GM12878 (cell line): ENCODE results near the gene MBD5. TPM values are rescaled to one million over a fixed set of nuclear protein-coding genes. Genes with fewer than 3 reads are reported as not detected.

Experiments
- ATAC-seq: fragments of 200-7000 bp; cut with Tn5 transposase; 3 replicates; pipeline ENCODE4 v1.9.1; 2020; ENCODE audit warnings: mild to moderate bottlenecking, moderate library complexity
- BruUV-seq: library from RNA; stranded (reverse); fragments of 400-500 nt; replicated peaks from 2 replicates; lab custom pipeline; 2021; lab: Mats Ljungman, UMichigan
- CTCF ChIA-PET: fragments of 300-600 bp; sonication (Branson Sonifier 250); formaldehyde crosslinking; extraction: SDS; loops from one replicate; lab custom pipeline; 2021; ENCODE audit warnings: inconsistent platforms; lab: Yijun Ruan, JAX
- POLR2A ChIA-PET: fragments of 350-600 bp; formaldehyde crosslinking; extraction: SDS; loops from one replicate; lab custom pipeline; 2021; ENCODE audit warnings: inconsistent platforms; lab: Charles Lee
- RAD21 ChIA-PET: fragments of 300-600 bp; sonication (Branson Sonifier 250); formaldehyde crosslinking; loops from one replicate; lab custom pipeline; 2023; ENCODE audit warnings: antibody characterized with exemption; ENCODE audit not compliant: unreplicated experiment; lab: Charles Lee
- SMC1A ChIA-PET: fragments of 300-600 bp; sonication (Branson Sonifier 250); formaldehyde crosslinking; loops from one replicate; lab custom pipeline; 2023; ENCODE audit not compliant: unreplicated experiment, uncharacterized antibody; lab: Charles Lee
- DNase-seq: peaks from one replicate; pipeline ENCODE4 v3.0.0-alpha.2; 2011; ENCODE audit warnings: low read depth, low spot score
- FAIRE-seq: peaks from 3 replicates; lab custom pipeline; 2011; peaks lifted over from hg19 to GRCh38; lab: Jason Lieb, UNC
- H2AFZ ChIP-seq: 2 replicates; pipeline ENCODE4 v1.6.0; 2011; ENCODE audit warnings: low read depth, low read length, control low read depth; ENCODE audit not compliant: control insufficient read depth
- H3K27ac ChIP-seq: 2 replicates; pipeline ENCODE4 v1.5.1; 2011; ENCODE audit warnings: control low read depth; ENCODE audit not compliant: control insufficient read depth, insufficient read depth
- H3K27me3 ChIP-seq, 2 experiments: replicated peaks in 1 of 2; 2 replicates each; pipeline versions ENCODE4 v1.6.0 to v1.6.1; 2011; ENCODE audit warnings: low read length in 1 of 2; ENCODE audit not compliant: control insufficient read depth in 2 of 2, insufficient read depth in 2 of 2
- H3K36me3 ChIP-seq, 2 experiments: 2 replicates each; pipeline ENCODE4 v1.5.1; 2011; ENCODE audit warnings: low read length in 1 of 2; ENCODE audit not compliant: control insufficient read depth in 2 of 2, insufficient read depth in 2 of 2
- H3K4me1 ChIP-seq: 2 replicates; pipeline ENCODE4 v1.6.1; 2011; ENCODE audit warnings: mild to moderate bottlenecking, low read length, moderate library complexity, mixed read lengths; ENCODE audit not compliant: control insufficient read depth, insufficient read depth
- H3K4me2 ChIP-seq: 2 replicates; pipeline ENCODE4 v1.6.0; 2011; ENCODE audit warnings: control low read depth; ENCODE audit not compliant: control insufficient read depth, insufficient read depth
- H3K4me3 ChIP-seq: fragments of 200-600 bp; sonication (generic); 2 replicates; pipeline ENCODE4 v1.5.1; 2016
- H3K79me2 ChIP-seq: 2 replicates; pipeline ENCODE4 v1.6.0; 2011; ENCODE audit warnings: low read length; ENCODE audit not compliant: control insufficient read depth, insufficient read depth
- H3K9ac ChIP-seq: 2 replicates; pipeline ENCODE4 v1.8.0; 2011; ENCODE audit warnings: low read length, control low read depth, mixed read lengths; ENCODE audit not compliant: control insufficient read depth, insufficient read depth
- H3K9me3 ChIP-seq: replicated peaks from 3 replicates; pipeline ENCODE4 v1.5.1; 2011; ENCODE audit warnings: mild to moderate bottlenecking, low read length; ENCODE audit not compliant: control insufficient read depth, insufficient read depth
- H4K20me1 ChIP-seq: 2 replicates; pipeline ENCODE4 v1.6.0; 2011; ENCODE audit not compliant: control insufficient read depth, insufficient read depth
- CHD1 ChIP-seq: IDR thresholded peaks from 2 replicates; pipeline ENCODE4 v1.6.1; 2012; ENCODE audit warnings: low read depth, low read length, improper control_type of control experiment
- ESRRA ChIP-seq: IDR thresholded peaks from 2 replicates; pipeline ENCODE4 v1.6.1; 2012; ENCODE audit warnings: mild to moderate bottlenecking, low read length, improper control_type of control experiment
- ETV6 ChIP-seq, 2 experiments: fragments of 450-650 bp in 1 of 2; IDR thresholded peaks in 1 of 2; conservative IDR thresholded peaks in 1 of 2; 2 replicates each; pipeline ENCODE4 v1.6.1; 2014; ENCODE audit warnings: antibody characterized with exemption in 1 of 2, borderline replicate concordance in 1 of 2, low read depth in 1 of 2, mild to moderate bottlenecking in 1 of 2, moderate library complexity in 1 of 2
- HDAC6 ChIP-seq: fragments of 200-600 bp; sonication (generic); IDR thresholded peaks from one replicate; pipeline ENCODE4 v1.8.0; 2017; ENCODE audit warnings: antibody characterized with exemption; ENCODE audit not compliant: unreplicated experiment
- IKZF1 ChIP-seq: fragments of 450-650 bp; conservative IDR thresholded peaks from 2 replicates; pipeline ENCODE4 v1.6.1; 2017; ENCODE audit warnings: antibody characterized with exemption, mild to moderate bottlenecking
- KLF5 ChIP-seq: fragments of 450-650 bp; IDR thresholded peaks from 2 replicates; pipeline ENCODE4 v1.6.1; 2014; ENCODE audit warnings: mild to moderate bottlenecking; ENCODE audit not compliant: partially characterized antibody
- MTA2 ChIP-seq: fragments of 450-650 bp; IDR thresholded peaks from 2 replicates; pipeline ENCODE4 v1.6.1; 2016; ENCODE audit warnings: low read depth, mild to moderate bottlenecking, moderate library complexity
- NBN ChIP-seq: fragments of 450-650 bp; IDR thresholded peaks from 2 replicates; pipeline ENCODE4 v1.6.1; 2016
- NFYB ChIP-seq: IDR thresholded peaks from 2 replicates; pipeline ENCODE4 v1.6.1; 2011; ENCODE audit warnings: low read depth, mild to moderate bottlenecking, low read length, improper control_type of control experiment, moderate library complexity; ENCODE audit not compliant: insufficient read depth
- PAX5 ChIP-seq: IDR thresholded peaks from 2 replicates; pipeline ENCODE4 v1.6.1; 2011; ENCODE audit warnings: low read depth, low read length, borderline replicate concordance
- RAD21 ChIP-seq: IDR thresholded peaks from 2 replicates; pipeline ENCODE4 v1.6.1; 2011; ENCODE audit warnings: mild to moderate bottlenecking, low read depth, low read length, moderate library complexity; ENCODE audit not compliant: insufficient read depth
- RFX5 ChIP-seq: IDR thresholded peaks from 2 replicates; pipeline ENCODE4 v1.6.1; 2011; ENCODE audit warnings: low read depth, low read length, improper control_type of control experiment
- SREBF2 ChIP-seq: IDR thresholded peaks from 2 replicates; pipeline ENCODE4 v1.6.1; 2012; ENCODE audit warnings: mild to moderate bottlenecking, low read length
- YY1 ChIP-seq: IDR thresholded peaks from 2 replicates; pipeline ENCODE4 v1.6.1; 2011; ENCODE audit warnings: low read depth, mild to moderate bottlenecking, low read length
- ZNF384 ChIP-seq: IDR thresholded peaks from 2 replicates; pipeline ENCODE4 v1.6.1; 2012; ENCODE audit warnings: low read depth, mild to moderate bottlenecking, low read length, improper control_type of control experiment, borderline replicate concordance
- WGBS: methylation state at CpG from one replicate; pipeline ENCODE4 v1.1.6; 2016; ENCODE audit warnings: low lambda C conversion rate; ENCODE audit not compliant: insufficient replicate concordance, insufficient coverage; ENCODE audit errors: missing lambda C conversion rate; 5-methylcytosine and 5-hydroxymethylcytosine counted together
- in situ Hi-C: fragments of 300-500 bp; cut with MboI; formaldehyde crosslinking; loops from 9 replicates; pipeline ENCODE4 v1.14.3; 2018; ENCODE audit warnings: mixed read lengths
- intact Hi-C: fragments of 100-400 bp; cut with micrococcal nuclease; formaldehyde crosslinking; loops from one replicate; pipeline ENCODE4 v1.14.2; 2022; ENCODE audit not compliant: unreplicated experiment
- polyA plus RNA-seq, 11 experiments: library from polyadenylated mRNA; depleted of rRNA in 4 of 11; unstranded in 6 of 11; stranded (reverse) in 5 of 11; fragments of >200 nt; fragmentation: Nextera tagmentation in 4 of 11; fragmentation: Illumina TruSeq in 1 of 11; extraction: Ambion mirVana in 4 of 11; extraction: Trizol in 1 of 11; gene quantifications; 1 replicate in 1 of 11; 2 replicates in 10 of 11; pipeline versions ENCODE4 v1.2.1 to v1.2.3, GENCODE V29; 2011 to 2016; ENCODE audit warnings: inconsistent platforms in 2 of 11, missing spikeins in 2 of 11, low read depth in 1 of 11
- total RNA-seq, 4 experiments: library from RNA; depleted of rRNA in 3 of 4; stranded (reverse); fragments of >200 nt in 3 of 4; fragmentation: Illumina TruSeq in 1 of 4; extraction: Trizol in 1 of 4; gene quantifications; 2 replicates each; pipeline versions ENCODE4 v1.2.1 to v1.2.3, GENCODE V29; 2013 to 2021
- TF ChIP-seq, protein P1 (sequence below): IDR thresholded peaks from 2 replicates; pipeline ENCODE4 v1.6.1; 2012; ENCODE audit warnings: mild to moderate bottlenecking, low read depth, low read length
- TF ChIP-seq, protein P2 (sequence below): IDR thresholded peaks from 2 replicates; pipeline ENCODE4 v1.6.1; 2012; ENCODE audit warnings: low read depth, low read length, improper control_type of control experiment
- TF ChIP-seq, protein P3 (sequence below): IDR thresholded peaks from 2 replicates; pipeline ENCODE4 v1.6.1; 2011; ENCODE audit warnings: borderline replicate concordance, low read depth, mild to moderate bottlenecking, moderate library complexity, mixed read lengths, low read length; ENCODE audit not compliant: insufficient read depth; ENCODE audit errors: extremely low read length
- TF ChIP-seq, protein P4 (sequence below): fragments of 450-650 bp; IDR thresholded peaks from 2 replicates; pipeline ENCODE4 v1.6.1; 2016; ENCODE audit warnings: mild to moderate bottlenecking

MBD5 gene
- total and polyA plus RNA-seq, 10 of the 15 experiments (the other 5 are each of a cell fraction or from before 2014, with no cell fraction given): 7.4 to 58.0 (median 21.2) TPM

DNA sequence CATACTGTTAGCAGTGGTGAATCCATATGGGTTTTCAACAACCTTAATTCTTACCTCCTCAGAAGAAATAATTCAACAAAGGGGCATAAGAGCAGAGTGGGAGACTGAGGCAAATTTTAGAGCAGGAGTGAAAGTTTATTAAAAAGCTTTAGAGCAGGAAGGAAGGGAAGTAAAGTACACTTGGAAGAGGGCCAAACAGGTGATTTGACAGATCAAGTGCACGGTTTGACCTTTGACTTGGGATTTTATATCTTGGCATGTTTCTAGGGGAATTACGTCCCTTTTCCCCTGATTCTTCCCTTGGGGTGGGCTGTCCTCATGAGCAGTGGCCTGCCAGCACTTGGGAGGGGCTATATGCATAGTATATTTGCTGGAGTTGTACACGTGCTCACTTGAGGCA, 280.5 kb downstream of the MBD5 start:
- H3K36me3 ChIP-seq: no peaks in the 10 kb centered on the region
- ATAC-seq (no peak), DNase-seq (no peak), FAIRE-seq (no peak)
- no peaks in the 10 kb centered on the region for H3K79me2 ChIP-seq
- intact Hi-C loops (no loop called here), in situ Hi-C loops (no loop called here)
- SMC1A ChIA-PET: interaction anchor here (1.0 to 1.6 kb wide), 3 partner anchors 9 to 313 kb away, joined by 3 to 6 read pairs (median 3); no protein-coding TSS in a partner anchor
- no peak overlapping the region for H2AFZ ChIP-seq
- TF ChIP-seq RFX5 (no peak), ESRRA (no peak), CHD1 (no peak), NFYB (no peak), PAX5 (no peak), MTA2 (no peak), YY1 (no peak), ZNF384 (no peak), SREBF2 (no peak), HDAC6 (no peak), KLF5 (no peak), NBN (no peak), IKZF1 (no peak), RAD21 (no peak), ETV6 (conservative IDR thresholded peaks at IDR 0.05 in 1 of 2, IDR thresholded peaks at IDR 0.05 in 1 of 2; ENCODE audit: borderline replicate concordance in 1 of 2, low read depth in 1 of 2) (no peak)
- TF ChIP-seq, protein P1, sequence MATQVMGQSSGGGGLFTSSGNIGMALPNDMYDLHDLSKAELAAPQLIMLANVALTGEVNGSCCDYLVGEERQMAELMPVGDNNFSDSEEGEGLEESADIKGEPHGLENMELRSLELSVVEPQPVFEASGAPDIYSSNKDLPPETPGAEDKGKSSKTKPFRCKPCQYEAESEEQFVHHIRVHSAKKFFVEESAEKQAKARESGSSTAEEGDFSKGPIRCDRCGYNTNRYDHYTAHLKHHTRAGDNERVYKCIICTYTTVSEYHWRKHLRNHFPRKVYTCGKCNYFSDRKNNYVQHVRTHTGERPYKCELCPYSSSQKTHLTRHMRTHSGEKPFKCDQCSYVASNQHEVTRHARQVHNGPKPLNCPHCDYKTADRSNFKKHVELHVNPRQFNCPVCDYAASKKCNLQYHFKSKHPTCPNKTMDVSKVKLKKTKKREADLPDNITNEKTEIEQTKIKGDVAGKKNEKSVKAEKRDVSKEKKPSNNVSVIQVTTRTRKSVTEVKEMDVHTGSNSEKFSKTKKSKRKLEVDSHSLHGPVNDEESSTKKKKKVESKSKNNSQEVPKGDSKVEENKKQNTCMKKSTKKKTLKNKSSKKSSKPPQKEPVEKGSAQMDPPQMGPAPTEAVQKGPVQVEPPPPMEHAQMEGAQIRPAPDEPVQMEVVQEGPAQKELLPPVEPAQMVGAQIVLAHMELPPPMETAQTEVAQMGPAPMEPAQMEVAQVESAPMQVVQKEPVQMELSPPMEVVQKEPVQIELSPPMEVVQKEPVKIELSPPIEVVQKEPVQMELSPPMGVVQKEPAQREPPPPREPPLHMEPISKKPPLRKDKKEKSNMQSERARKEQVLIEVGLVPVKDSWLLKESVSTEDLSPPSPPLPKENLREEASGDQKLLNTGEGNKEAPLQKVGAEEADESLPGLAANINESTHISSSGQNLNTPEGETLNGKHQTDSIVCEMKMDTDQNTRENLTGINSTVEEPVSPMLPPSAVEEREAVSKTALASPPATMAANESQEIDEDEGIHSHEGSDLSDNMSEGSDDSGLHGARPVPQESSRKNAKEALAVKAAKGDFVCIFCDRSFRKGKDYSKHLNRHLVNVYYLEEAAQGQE: no peak
- TF ChIP-seq, protein P2, sequence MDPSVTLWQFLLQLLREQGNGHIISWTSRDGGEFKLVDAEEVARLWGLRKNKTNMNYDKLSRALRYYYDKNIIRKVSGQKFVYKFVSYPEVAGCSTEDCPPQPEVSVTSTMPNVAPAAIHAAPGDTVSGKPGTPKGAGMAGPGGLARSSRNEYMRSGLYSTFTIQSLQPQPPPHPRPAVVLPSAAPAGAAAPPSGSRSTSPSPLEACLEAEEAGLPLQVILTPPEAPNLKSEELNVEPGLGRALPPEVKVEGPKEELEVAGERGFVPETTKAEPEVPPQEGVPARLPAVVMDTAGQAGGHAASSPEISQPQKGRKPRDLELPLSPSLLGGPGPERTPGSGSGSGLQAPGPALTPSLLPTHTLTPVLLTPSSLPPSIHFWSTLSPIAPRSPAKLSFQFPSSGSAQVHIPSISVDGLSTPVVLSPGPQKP: no peak
- TF ChIP-seq, protein P3, sequence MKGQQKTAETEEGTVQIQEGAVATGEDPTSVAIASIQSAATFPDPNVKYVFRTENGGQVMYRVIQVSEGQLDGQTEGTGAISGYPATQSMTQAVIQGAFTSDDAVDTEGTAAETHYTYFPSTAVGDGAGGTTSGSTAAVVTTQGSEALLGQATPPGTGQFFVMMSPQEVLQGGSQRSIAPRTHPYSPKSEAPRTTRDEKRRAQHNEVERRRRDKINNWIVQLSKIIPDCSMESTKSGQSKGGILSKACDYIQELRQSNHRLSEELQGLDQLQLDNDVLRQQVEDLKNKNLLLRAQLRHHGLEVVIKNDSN: no peak
- TF ChIP-seq, protein P4, sequence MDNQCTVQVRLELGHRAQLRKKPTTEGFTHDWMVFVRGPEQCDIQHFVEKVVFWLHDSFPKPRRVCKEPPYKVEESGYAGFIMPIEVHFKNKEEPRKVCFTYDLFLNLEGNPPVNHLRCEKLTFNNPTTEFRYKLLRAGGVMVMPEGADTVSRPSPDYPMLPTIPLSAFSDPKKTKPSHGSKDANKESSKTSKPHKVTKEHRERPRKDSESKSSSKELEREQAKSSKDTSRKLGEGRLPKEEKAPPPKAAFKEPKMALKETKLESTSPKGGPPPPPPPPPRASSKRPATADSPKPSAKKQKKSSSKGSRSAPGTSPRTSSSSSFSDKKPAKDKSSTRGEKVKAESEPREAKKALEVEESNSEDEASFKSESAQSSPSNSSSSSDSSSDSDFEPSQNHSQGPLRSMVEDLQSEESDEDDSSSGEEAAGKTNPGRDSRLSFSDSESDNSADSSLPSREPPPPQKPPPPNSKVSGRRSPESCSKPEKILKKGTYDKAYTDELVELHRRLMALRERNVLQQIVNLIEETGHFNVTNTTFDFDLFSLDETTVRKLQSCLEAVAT: no peak
- no peaks in the 10 kb centered on the region for H4K20me1 ChIP-seq
- H3K4me3 ChIP-seq: no peak overlapping the region
- H3K27ac ChIP-seq: no peak overlapping the region
- H3K4me2 ChIP-seq: no peak overlapping the region
- CTCF ChIA-PET: interaction anchor here (1.5 kb wide), 1 partner anchor 11 kb away, joined by 4 read pairs; no protein-coding TSS in a partner anchor
- no peaks in the 10 kb centered on the region for H3K27me3 ChIP-seq
- RAD21 ChIA-PET: interaction anchor here (1.4 kb wide), 1 partner anchor 208 kb away, joined by 4 read pairs; no protein-coding TSS in a partner anchor
- WGBS: 68% methylated on average over 3 of the region's 3 CpGs
- H3K9me3 ChIP-seq: no peaks in the 10 kb centered on the region
- H3K4me1 ChIP-seq: no peaks in the 10 kb centered on the region
- POLR2A ChIA-PET: no interaction called here
- H3K9ac ChIP-seq: no peak overlapping the region
- BruUV-seq: no TSS peak
